Regular cardiac myocyte (primary cell): ENCODE measurements around the gene RNPS1. TPM values are rescaled to one million over a fixed set of nuclear protein-coding genes. Genes with fewer than 3 reads are reported as not detected.

Experiments used
- total RNA-seq: library from RNA; depleted of rRNA; stranded (reverse); fragments of >200 nt; gene quantifications from 2 replicates; pipeline ENCODE4 v1.2.3, GENCODE V29; 2014

Gene RNPS1, protein sequence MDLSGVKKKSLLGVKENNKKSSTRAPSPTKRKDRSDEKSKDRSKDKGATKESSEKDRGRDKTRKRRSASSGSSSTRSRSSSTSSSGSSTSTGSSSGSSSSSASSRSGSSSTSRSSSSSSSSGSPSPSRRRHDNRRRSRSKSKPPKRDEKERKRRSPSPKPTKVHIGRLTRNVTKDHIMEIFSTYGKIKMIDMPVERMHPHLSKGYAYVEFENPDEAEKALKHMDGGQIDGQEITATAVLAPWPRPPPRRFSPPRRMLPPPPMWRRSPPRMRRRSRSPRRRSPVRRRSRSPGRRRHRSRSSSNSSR
- total RNA-seq = 39.2 and 117 TPM in 2 replicates

DNA sequence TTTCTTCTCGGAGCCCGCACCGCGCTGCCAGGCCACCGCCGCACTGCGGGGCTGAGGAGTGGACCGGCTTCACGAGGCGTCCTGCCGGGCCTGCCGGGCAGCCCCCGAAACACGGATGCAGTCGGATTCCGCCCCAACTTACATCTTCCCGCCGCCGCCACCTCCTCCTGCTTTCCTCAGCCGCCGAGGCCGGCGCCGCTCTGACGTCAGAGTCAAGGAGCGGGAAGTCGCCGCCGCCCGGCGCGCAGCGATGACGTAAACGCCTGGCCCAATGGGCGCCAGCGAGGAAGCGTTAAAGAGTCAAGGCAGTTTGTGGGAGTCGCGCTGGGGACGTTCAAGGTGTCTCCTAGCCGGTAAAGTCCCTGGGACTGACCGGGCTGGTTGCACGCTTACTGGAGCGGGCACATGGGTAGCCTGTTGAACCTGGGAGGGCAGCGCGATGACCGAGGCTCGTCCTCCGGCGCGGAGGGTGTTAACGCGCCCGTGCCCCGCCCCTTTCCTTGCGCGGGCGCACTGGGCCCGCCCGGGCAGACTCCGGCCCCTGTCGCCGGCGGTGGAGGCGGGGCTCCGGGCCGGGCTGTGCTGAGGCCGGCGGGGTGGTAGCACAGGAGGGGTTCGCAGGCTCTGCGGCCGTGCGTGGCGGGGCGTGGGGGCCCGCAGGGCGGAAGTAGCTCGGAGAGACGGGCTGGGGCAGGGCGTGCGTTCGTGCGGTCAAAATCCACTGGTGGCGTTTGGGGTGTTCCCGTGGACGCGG, at the start of gene RNPS1:
TSS of gene RNPS1 (minus strand) at position 214 of the 754 bp plus-strand sequence. CDS start 3,483 bp downstream, outside the sequence.

DNA sequence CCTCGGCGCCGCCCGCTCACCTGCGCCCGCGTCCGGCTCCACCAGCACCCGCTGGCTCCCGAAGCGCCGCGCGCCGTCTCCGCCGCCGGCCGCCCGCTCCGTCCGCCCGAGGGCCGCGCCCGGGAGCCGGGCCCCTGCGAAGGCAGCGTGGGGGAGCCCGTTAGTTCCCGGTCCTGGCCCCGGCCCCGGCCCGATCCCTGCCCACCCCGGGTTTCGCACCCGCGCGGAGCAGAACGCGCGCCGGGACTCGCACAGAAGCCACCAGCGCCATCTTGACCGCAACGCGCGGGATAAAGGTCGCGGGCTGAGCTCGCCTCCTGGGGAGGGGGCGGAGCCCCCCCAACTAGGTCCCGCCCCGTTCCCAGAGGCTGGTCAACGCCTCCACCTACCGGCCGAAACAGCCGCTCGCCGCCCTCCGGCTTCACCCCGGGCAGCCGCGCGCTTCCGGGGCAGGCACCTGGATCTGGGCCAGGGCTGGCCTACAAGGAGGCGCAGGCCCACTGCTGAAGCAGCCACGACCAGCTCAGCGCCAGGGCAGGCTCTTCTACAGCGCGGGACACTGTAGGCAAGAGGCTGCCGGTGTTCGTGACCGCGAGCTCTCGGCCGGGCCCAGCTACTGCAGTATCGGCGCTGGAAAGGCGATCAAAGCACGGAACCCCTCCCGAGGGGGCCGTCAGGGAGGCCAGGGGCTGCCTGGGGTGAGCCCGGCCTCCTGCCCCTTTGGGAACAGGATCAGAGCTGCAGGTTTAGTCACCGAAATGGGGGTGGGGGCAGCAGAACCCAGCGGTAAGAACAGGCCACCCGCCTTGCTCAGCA, 16.4 kb downstream of the RNPS1 start, which contains the start of gene ECI1:
TSS of gene ECI1 (minus strand) at position 292 of the 816 bp plus-strand sequence. CDS start at position 271, 21 bp downstream.

DNA sequence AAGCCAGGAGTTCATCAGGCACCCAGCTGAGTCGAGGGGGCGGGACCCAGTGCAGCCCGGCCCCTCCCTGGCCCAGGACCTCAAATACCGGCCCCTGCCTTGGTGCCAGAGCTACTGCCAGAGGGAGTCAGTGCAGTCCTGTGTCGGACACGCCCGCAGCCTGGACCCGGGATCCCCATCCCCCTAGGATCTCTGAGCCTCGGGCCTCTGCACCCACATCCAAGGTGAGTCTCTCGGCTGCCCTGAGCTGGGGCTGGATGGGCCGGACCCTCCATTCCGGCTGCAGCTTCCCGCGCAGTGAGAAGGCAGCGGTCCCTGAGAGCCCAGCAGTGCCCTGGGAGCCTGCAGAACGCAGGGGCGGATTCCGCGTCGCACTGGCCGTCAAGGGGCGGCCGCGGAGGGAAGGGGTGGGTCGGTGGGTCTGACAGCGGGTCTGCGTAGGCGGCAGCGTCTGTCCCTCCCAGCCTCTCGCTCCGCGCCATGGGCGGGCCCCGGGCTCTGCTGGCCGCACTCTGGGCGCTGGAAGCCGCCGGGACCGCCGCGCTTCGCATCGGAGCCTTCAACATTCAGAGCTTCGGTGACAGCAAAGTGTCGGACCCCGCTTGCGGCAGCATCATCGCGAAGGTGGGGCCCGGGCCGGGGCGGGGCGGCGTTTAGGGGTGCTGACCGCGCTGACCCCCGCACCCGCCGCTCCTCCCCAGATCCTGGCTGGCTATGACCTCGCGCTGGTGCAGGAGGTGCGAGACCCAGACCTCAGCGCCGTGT, 31.4 kb downstream of the RNPS1 start, which contains the start of gene DNASE1L2:
TSS of gene DNASE1L2 (plus strand) at position 108 of the 765 bp plus-strand sequence. CDS start at position 481, 373 bp downstream.

DNA sequence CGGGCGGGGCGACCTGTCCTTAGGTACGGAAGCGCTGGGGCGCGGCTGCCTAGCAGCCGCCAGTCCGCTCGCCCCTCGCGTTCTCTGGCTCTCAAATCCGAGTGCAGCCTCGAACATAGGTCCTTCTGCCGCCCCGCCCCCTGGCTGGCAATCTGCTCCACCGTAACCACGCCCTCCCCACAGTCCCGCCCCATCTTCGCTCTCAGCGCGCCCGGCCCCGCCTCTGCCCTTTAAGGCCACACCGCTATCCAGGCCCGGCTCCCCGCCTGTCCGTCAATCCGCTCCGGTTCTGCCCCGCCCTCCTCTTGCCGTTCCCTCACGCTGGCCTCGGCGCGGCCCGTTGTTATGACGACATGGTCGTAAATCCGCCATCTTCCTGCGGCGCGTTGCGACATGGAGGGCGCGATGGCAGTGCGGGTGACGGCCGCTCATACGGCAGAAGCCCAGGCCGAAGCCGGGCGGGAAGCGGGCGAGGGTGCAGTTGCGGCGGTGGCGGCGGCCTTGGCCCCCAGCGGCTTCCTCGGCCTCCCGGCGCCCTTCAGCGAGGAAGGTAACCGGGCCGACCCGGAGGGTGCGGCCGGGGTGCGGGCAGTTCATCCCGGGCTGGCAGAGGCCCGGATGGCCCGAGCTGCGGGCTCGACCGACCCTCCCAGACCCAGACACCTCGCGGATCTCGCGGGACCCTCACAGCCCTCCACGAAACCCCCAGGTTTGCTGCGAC, 44.5 kb downstream of the RNPS1 start, which contains the start of gene E4F1:
TSS of gene E4F1 (plus strand) at position 371 of the 721 bp plus-strand sequence. CDS start at position 394, 23 bp downstream.

DNA sequence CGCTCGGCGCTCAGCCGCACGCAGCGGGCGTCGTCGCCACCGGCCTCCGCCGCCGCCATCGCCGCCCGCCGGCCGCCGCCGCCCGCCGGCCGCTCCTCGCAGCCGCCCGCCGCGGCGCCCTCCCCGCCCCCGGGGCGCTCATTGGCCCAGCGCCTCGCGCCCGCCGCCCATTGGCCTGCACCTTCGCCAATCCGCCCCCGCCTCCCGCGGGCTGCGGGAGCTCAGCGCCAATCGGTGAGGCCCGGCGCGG, 53.3 kb downstream of the RNPS1 start, which contains the start of gene PGP:
TSS of gene PGP (minus strand) at position 122 of the 250 bp plus-strand sequence. CDS start at position 59, 63 bp downstream.

DNA sequence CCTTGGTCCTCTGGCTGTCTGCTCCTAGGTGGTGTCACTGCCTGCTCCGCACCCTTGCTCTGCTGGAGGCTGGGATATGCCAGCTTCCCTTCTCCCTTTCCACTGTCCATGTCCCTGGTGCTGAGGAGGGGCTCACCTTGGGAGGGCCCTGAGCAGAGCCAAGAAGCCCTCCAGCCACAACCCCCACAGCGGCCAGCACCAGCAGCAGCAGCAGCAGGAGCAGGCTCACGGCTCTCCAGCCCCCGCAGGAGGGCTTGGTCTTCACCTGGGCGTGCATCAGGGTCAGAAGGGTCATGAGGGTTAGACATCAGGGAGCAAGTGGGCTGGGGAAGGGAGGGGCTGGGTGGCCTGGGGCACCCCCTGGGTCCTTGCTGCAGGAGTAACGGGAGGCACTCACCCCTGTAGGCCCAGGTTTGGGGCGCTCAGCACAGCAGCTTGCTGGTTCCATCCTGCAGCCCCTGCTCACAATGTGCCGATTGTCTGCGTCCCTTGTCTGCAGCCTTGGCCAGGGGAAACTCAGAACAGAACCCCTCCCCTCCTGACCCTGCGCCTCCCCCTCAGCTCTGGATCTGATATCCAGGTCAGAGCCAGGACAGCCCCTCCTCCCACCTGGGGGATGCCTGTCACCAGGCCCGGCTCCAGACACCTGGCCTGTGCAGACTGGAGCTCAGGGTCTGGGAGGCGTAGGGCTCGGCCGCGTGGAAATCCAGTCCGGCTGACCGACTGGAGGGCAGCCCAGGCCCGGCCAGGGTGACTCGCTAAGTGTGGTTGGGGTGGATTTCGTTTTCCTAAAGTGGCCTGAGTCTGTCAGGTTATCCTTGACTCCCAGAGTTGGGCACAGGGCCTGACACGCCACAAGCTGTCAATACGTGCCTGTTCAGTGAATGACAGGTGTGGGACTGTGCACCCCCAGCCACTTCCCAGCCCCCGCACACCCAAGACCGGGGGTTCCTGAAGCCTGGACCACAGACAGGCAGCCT, 57.2 kb downstream of the RNPS1 start, which contains the start of gene BRICD5:
TSS of gene BRICD5 (minus strand) at position 478 of the 980 bp plus-strand sequence. CDS start at position 448, 30 bp downstream.

DNA sequence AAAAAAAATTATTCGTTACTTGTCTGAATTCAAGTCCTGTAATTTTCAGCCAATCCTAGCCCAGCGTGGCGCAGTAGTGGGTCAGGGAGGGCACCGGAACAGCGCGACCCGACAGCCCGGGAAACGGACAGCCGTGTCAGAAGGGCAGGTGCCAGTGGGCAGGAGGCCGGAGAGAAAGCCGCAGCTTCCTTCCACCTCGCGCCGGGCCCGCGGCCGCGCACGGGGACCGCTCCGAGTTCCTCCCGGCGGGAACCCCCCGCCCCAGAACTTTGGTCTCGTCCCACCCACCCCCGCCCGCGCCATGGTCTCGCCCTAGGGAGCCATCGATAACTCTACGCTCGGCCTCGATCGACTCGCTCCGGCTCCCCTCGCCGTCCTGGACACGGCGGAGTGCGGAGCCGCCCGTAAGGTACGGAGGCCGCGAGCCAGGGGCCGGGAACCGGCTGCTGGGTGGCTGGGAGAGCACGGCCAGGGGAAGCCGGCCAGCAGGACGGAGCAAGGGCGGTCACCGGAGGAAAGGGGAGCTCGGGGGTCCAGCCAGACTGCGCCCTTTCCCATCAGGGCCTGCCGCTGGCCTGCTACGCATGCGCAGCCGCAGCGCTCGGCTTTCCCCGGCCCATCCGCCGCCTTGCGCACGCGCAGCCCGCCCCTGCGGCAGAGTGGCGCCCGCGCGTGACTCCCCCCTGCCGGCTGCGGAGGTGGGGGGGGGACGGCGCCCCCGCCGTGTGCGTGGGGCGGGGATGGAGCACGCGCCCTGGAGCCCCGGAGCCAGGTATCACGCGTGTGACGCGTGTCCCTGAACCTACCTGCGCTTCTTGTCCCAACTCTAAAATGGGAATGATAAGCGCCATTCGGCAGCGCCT, 62.6 kb downstream of the RNPS1 start, which contains the start of gene MLST8:
TSS of gene MLST8 (plus strand) at position 351 of the 863 bp plus-strand sequence. CDS start 632 bp downstream, outside the sequence.

Other genes with a start within 250 kb of the RNPS1 start
- 0.28 and 0.58 TPM in 2 replicates for gene NPW, start 248.3 kb downstream of the RNPS1 start, total RNA-seq
- 20.6 and 41.8 TPM in 2 replicates for gene NHERF2, start 241.2 kb downstream of the RNPS1 start, total RNA-seq
- 20.6 and 28.9 TPM in 2 replicates for gene NTHL1, start 220.3 kb downstream of the RNPS1 start, total RNA-seq
- 35.9 and 45.7 TPM in 2 replicates for gene TSC2, start 220.1 kb downstream of the RNPS1 start, total RNA-seq
- gene PKD1, start 132.2 kb downstream of the RNPS1 start, total RNA-seq = 96.4 and 129 TPM in 2 replicates
- gene RAB26, start 119.5 kb downstream of the RNPS1 start, total RNA-seq = 0.56 and 0.58 TPM in 2 replicates
- 33.8 and 44.3 TPM in 2 replicates for gene TRAF7, start 112.3 kb downstream of the RNPS1 start, total RNA-seq
- 0.19 and 0.56 TPM in 2 replicates for gene CASKIN1, start 71.5 kb downstream of the RNPS1 start, total RNA-seq
- 20.3 and 34.1 TPM in 2 replicates for gene MLST8, start 62.7 kb downstream of the RNPS1 start, total RNA-seq
- 0.77 and 1.7 TPM in 2 replicates for gene BRICD5, start 57.3 kb downstream of the RNPS1 start, total RNA-seq
- 10.1 and 22.8 TPM in 2 replicates for gene PGP, start 53.3 kb downstream of the RNPS1 start, total RNA-seq
- 28.6 and 35.0 TPM in 2 replicates for gene E4F1, start 44.5 kb downstream of the RNPS1 start, total RNA-seq
- gene DNASE1L2, start 31.7 kb downstream of the RNPS1 start, total RNA-seq = 0.56 and 0.58 TPM in 2 replicates
- 21.4 and 30.5 TPM in 2 replicates for gene ECI1, start 16.5 kb downstream of the RNPS1 start, total RNA-seq
- gene ABCA3, start 72.6 kb upstream of the RNPS1 start, total RNA-seq = 2.1 and 2.8 TPM in 2 replicates
- gene CCNF, start 161.3 kb upstream of the RNPS1 start, total RNA-seq = 4.2 and 37.0 TPM in 2 replicates
- 1.7 and 12.5 TPM in 2 replicates for gene TEDC2, start 192.0 kb upstream of the RNPS1 start, total RNA-seq
- gene NTN3, start 203.2 kb upstream of the RNPS1 start, total RNA-seq = 0.19 and 0.56 TPM in 2 replicates
- 11.3 and 16.3 TPM in 2 replicates for gene TBC1D24, start 207.0 kb upstream of the RNPS1 start, total RNA-seq
- 6.8 and 8.4 TPM in 2 replicates for gene ATP6V0C, start 245.8 kb upstream of the RNPS1 start, total RNA-seq